GM12878 (cell line): ENCODE data around the gene KIF25. TPM values are rescaled to one million over a fixed set of nuclear protein-coding genes. Genes with fewer than 3 reads are reported as not detected.

Source experiments
- ATAC-seq: fragments of 200-7000 bp; cut with Tn5 transposase; 3 replicates; pipeline ENCODE4 v1.9.1; 2020; ENCODE audit warnings: mild to moderate bottlenecking, moderate library complexity
- BruUV-seq: library from RNA; stranded (reverse); fragments of 400-500 nt; replicated peaks from 2 replicates; lab custom pipeline; 2021; lab: Mats Ljungman, UMichigan
- CTCF ChIA-PET: fragments of 300-600 bp; sonication (Branson Sonifier 250); formaldehyde crosslinking; extraction: SDS; loops from one replicate; lab custom pipeline; 2021; ENCODE audit warnings: inconsistent platforms; lab: Yijun Ruan, JAX
- POLR2A ChIA-PET: fragments of 350-600 bp; formaldehyde crosslinking; extraction: SDS; loops from one replicate; lab custom pipeline; 2021; ENCODE audit warnings: inconsistent platforms; lab: Charles Lee
- RAD21 ChIA-PET: fragments of 300-600 bp; sonication (Branson Sonifier 250); formaldehyde crosslinking; loops from one replicate; lab custom pipeline; 2023; ENCODE audit warnings: antibody characterized with exemption; ENCODE audit not compliant: unreplicated experiment; lab: Charles Lee
- SMC1A ChIA-PET: fragments of 300-600 bp; sonication (Branson Sonifier 250); formaldehyde crosslinking; loops from one replicate; lab custom pipeline; 2023; ENCODE audit not compliant: unreplicated experiment, uncharacterized antibody; lab: Charles Lee
- DNase-seq: peaks from one replicate; pipeline ENCODE4 v3.0.0-alpha.2; 2011; ENCODE audit warnings: low read depth, low spot score
- FAIRE-seq: peaks from 3 replicates; lab custom pipeline; 2011; peaks lifted over from hg19 to GRCh38; lab: Jason Lieb, UNC
- H2AFZ ChIP-seq: 2 replicates; pipeline ENCODE4 v1.6.0; 2011; ENCODE audit warnings: low read depth, low read length, control low read depth; ENCODE audit not compliant: control insufficient read depth
- H3K27ac ChIP-seq: 2 replicates; pipeline ENCODE4 v1.5.1; 2011; ENCODE audit warnings: control low read depth; ENCODE audit not compliant: control insufficient read depth, insufficient read depth
- H3K27me3 ChIP-seq, 2 experiments: replicated peaks in 1 of 2; 2 replicates each; pipeline versions ENCODE4 v1.6.0 to v1.6.1; 2011; ENCODE audit warnings: low read length in 1 of 2; ENCODE audit not compliant: control insufficient read depth in 2 of 2, insufficient read depth in 2 of 2
- H3K36me3 ChIP-seq, 2 experiments: 2 replicates each; pipeline ENCODE4 v1.5.1; 2011; ENCODE audit warnings: low read length in 1 of 2; ENCODE audit not compliant: control insufficient read depth in 2 of 2, insufficient read depth in 2 of 2
- H3K4me1 ChIP-seq: 2 replicates; pipeline ENCODE4 v1.6.1; 2011; ENCODE audit warnings: mild to moderate bottlenecking, low read length, moderate library complexity, mixed read lengths; ENCODE audit not compliant: control insufficient read depth, insufficient read depth
- H3K4me2 ChIP-seq: 2 replicates; pipeline ENCODE4 v1.6.0; 2011; ENCODE audit warnings: control low read depth; ENCODE audit not compliant: control insufficient read depth, insufficient read depth
- H3K4me3 ChIP-seq: fragments of 200-600 bp; sonication (generic); 2 replicates; pipeline ENCODE4 v1.5.1; 2016
- H3K79me2 ChIP-seq: 2 replicates; pipeline ENCODE4 v1.6.0; 2011; ENCODE audit warnings: low read length; ENCODE audit not compliant: control insufficient read depth, insufficient read depth
- H3K9ac ChIP-seq: 2 replicates; pipeline ENCODE4 v1.8.0; 2011; ENCODE audit warnings: low read length, control low read depth, mixed read lengths; ENCODE audit not compliant: control insufficient read depth, insufficient read depth
- H3K9me3 ChIP-seq: replicated peaks from 3 replicates; pipeline ENCODE4 v1.5.1; 2011; ENCODE audit warnings: mild to moderate bottlenecking, low read length; ENCODE audit not compliant: control insufficient read depth, insufficient read depth
- H4K20me1 ChIP-seq: 2 replicates; pipeline ENCODE4 v1.6.0; 2011; ENCODE audit not compliant: control insufficient read depth, insufficient read depth
- EGR1 ChIP-seq, 2 experiments: IDR thresholded peaks; 1 replicate in 1 of 2; 2 replicates in 1 of 2; pipeline ENCODE4 v1.6.1; 2011 to 2012; ENCODE audit warnings: low read depth in 2 of 2, low read length in 2 of 2, borderline replicate concordance in 1 of 2, mild to moderate bottlenecking in 1 of 2, moderate library complexity in 1 of 2
- MYC ChIP-seq: IDR thresholded peaks from 2 replicates; pipeline ENCODE4 v1.6.1; 2011; ENCODE audit warnings: mild to moderate bottlenecking, low read length, moderate library complexity, inconsistent platforms; ENCODE audit not compliant: insufficient read depth, insufficient replicate concordance, insufficient read length, severe bottlenecking
- WGBS: methylation state at CpG from one replicate; pipeline ENCODE4 v1.1.6; 2016; ENCODE audit warnings: low lambda C conversion rate; ENCODE audit not compliant: insufficient replicate concordance, insufficient coverage; ENCODE audit errors: missing lambda C conversion rate; 5-methylcytosine and 5-hydroxymethylcytosine counted together
- in situ Hi-C: fragments of 300-500 bp; cut with MboI; formaldehyde crosslinking; loops from 9 replicates; pipeline ENCODE4 v1.14.3; 2018; ENCODE audit warnings: mixed read lengths
- intact Hi-C: fragments of 100-400 bp; cut with micrococcal nuclease; formaldehyde crosslinking; loops from one replicate; pipeline ENCODE4 v1.14.2; 2022; ENCODE audit not compliant: unreplicated experiment
- polyA plus RNA-seq, 11 experiments: library from polyadenylated mRNA; depleted of rRNA in 4 of 11; unstranded in 6 of 11; stranded (reverse) in 5 of 11; fragments of >200 nt; fragmentation: Nextera tagmentation in 4 of 11; fragmentation: Illumina TruSeq in 1 of 11; extraction: Ambion mirVana in 4 of 11; extraction: Trizol in 1 of 11; gene quantifications; 1 replicate in 1 of 11; 2 replicates in 10 of 11; pipeline versions ENCODE4 v1.2.1 to v1.2.3, GENCODE V29; 2011 to 2016; ENCODE audit warnings: inconsistent platforms in 2 of 11, missing spikeins in 2 of 11, low read depth in 1 of 11
- total RNA-seq, 4 experiments: library from RNA; depleted of rRNA in 3 of 4; stranded (reverse); fragments of >200 nt in 3 of 4; fragmentation: Illumina TruSeq in 1 of 4; extraction: Trizol in 1 of 4; gene quantifications; 2 replicates each; pipeline versions ENCODE4 v1.2.1 to v1.2.3, GENCODE V29; 2013 to 2021
- TF ChIP-seq, protein P1 (sequence below): IDR thresholded peaks from 2 replicates; pipeline ENCODE4 v1.6.1; 2011; ENCODE audit warnings: borderline replicate concordance, low read depth, mild to moderate bottlenecking, moderate library complexity, mixed read lengths, low read length; ENCODE audit not compliant: insufficient read depth; ENCODE audit errors: extremely low read length
- TF ChIP-seq, protein P2 (sequence below): IDR thresholded peaks from 2 replicates; pipeline ENCODE4 v1.6.1; 2011; ENCODE audit warnings: low read depth, mild to moderate bottlenecking, low read length, moderate library complexity, borderline replicate concordance; ENCODE audit errors: extremely low read depth
- TF ChIP-seq, protein P3 (sequence below): IDR thresholded peaks from 2 replicates; pipeline ENCODE4 v1.6.1; 2012; ENCODE audit warnings: mild to moderate bottlenecking, low read depth, low read length

Gene KIF25
- total and polyA plus RNA-seq, 10 of the 15 experiments (the other 5 are each of a cell fraction or from before 2014, with no cell fraction given), result not detected

DNA sequence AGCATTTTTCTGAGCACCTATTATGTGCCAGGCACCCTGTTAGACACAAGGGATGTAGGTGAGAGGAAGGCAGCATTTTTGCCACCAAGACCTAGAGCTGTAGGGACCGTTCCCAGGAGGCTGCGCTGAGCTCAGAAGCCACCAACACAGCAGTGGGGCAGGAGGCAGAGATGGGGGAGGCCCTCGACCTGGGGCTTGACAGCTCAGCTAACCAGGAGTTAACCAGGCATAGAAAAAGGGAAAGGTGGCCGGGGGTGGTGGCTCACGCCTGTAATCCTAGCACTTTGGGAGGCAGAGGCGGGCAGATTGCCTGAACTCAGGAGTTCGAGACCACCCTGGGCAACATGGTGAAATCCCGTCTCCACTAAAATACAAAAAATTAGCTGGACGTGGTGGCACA is 29.5 kb downstream of the KIF25 start:
- BruUV-seq, result no TSS peak
- Histone ChIP-seq H3K9me3 (no peaks in the 10 kb centered on the region), H3K9ac (no peak overlapping the region), H4K20me1 (no peaks in the 10 kb centered on the region), H3K27me3 (no peaks in the 10 kb centered on the region), H3K27ac (no peak overlapping the region), H3K4me3 (no peak overlapping the region), H3K4me1 (no peaks in the 10 kb centered on the region), H3K4me2 (no peak overlapping the region), H3K36me3 (no peaks in the 10 kb centered on the region), H2AFZ (no peak overlapping the region), H3K79me2 (no peaks in the 10 kb centered on the region)
- RAD21 ChIA-PET, result no interaction called here
- SMC1A ChIA-PET, result no interaction called here
- CTCF ChIA-PET, result no interaction called here
- DNase-seq (no peak), ATAC-seq (no peak), FAIRE-seq (no peak)
- 48% methylated on average over 9 of the region's 9 CpGs for WGBS
- no peak for TF ChIP-seq MYC
- TF ChIP-seq, protein P1, sequence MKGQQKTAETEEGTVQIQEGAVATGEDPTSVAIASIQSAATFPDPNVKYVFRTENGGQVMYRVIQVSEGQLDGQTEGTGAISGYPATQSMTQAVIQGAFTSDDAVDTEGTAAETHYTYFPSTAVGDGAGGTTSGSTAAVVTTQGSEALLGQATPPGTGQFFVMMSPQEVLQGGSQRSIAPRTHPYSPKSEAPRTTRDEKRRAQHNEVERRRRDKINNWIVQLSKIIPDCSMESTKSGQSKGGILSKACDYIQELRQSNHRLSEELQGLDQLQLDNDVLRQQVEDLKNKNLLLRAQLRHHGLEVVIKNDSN, result no peak
- TF ChIP-seq, protein P2, sequence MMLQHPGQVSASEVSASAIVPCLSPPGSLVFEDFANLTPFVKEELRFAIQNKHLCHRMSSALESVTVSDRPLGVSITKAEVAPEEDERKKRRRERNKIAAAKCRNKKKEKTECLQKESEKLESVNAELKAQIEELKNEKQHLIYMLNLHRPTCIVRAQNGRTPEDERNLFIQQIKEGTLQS, result no peak
- TF ChIP-seq EGR1 (IDR thresholded peaks at IDR 0.05; ENCODE audit: borderline replicate concordance in 1 of 2, low read depth in 2 of 2, low read length in 2 of 2), result no peak
- TF ChIP-seq, protein P3, sequence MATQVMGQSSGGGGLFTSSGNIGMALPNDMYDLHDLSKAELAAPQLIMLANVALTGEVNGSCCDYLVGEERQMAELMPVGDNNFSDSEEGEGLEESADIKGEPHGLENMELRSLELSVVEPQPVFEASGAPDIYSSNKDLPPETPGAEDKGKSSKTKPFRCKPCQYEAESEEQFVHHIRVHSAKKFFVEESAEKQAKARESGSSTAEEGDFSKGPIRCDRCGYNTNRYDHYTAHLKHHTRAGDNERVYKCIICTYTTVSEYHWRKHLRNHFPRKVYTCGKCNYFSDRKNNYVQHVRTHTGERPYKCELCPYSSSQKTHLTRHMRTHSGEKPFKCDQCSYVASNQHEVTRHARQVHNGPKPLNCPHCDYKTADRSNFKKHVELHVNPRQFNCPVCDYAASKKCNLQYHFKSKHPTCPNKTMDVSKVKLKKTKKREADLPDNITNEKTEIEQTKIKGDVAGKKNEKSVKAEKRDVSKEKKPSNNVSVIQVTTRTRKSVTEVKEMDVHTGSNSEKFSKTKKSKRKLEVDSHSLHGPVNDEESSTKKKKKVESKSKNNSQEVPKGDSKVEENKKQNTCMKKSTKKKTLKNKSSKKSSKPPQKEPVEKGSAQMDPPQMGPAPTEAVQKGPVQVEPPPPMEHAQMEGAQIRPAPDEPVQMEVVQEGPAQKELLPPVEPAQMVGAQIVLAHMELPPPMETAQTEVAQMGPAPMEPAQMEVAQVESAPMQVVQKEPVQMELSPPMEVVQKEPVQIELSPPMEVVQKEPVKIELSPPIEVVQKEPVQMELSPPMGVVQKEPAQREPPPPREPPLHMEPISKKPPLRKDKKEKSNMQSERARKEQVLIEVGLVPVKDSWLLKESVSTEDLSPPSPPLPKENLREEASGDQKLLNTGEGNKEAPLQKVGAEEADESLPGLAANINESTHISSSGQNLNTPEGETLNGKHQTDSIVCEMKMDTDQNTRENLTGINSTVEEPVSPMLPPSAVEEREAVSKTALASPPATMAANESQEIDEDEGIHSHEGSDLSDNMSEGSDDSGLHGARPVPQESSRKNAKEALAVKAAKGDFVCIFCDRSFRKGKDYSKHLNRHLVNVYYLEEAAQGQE, result no peak
- intact Hi-C loops, result no loop called here
- in situ Hi-C loops, result no loop called here
- POLR2A ChIA-PET, result no interaction called here
